Stimulated activated CD4-positive, alpha-beta T cell treated with anti-CD3 and anti-CD28 coated beads, Interleukin-2, amount 100 ng/mL, for 24 hours (primary cell): Measurements from ENCODE around the gene AGAP1.
A peak's percentile ranks its signal among the peaks of the same experiment; 100 is the strongest.

Experiments
- DNase-seq, 2 donors: peaks; one replicate each; pipeline ENCODE4 v3.0.0-alpha.2; 2020

Gene AGAP1

DNA sequence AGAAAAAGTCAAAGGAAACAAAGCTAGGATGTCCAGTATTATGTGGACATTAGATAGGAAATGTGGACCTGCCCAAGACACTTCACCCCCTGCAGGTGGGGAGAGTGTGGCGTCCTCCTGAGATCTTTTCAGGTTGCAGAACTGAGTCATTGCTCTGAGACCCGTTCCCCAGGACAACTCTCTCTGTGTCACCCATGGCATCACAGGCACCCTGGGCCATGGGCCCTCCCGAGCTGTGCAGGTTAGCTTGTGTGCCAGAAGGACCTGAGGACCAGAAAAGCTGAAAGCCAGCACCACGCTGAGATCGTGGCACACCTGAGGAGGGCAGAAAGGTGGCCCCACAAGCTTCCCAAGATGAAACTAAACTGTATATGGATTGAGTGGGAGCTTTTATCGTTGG lies 229.5 kb downstream of the AGAP1 start:
- no peak for DNase-seq

DNA sequence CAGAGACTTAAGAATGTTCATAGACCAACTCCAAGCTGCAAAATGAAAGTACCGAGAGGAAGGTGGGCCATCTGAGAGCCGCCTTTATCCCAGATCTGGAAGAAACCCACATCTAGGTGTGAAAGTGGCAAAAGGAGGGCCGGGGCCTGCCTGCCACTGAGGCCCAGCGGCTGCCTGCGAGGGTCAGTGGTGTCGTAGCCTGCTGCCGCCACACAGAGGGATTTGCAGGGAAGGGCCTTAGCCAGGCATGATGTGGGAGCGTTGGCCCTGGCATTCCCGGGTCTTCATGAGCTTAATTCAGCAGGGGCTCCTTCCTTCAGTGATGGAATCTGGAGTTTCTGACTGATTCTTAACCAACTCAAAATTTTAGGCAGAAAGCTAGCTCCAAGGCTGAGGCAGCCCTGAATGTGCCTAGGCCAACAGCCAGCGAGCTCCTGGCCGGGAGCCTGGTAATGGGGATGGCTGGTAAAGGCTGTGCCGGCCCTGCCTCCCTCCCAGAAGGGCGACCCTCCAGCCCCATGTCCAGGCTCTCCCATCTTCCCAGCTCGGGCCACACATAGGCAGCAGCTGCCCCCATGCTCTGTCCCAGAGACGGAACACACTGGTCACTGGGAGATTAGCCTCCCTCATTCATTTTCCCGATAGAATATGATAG lies 230.1 kb downstream of the AGAP1 start:
- DNase-seq = no peak

DNA sequence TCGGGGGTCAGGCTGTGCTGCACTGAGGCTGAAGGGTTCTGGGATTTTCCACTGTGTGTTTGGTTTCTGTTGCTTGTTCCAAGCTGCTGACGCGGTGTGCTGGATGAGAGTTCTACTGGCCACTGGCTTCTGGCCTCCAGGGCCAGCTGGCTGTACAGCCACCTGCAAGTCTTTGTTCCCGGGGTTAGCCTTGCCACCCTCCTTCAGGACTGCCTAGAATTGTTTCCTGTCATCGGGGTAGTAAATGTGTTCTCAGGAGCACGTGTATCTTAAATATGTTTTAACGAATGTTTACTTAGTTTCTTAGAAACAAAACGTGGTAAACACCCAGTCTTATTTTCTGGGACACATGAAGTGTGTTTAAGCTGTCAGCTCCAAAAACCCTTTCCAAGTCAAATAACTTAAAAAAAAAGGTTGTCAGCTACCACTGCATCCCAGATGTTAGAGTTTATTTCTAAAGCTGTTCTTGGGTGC lies 231.2 kb downstream of the AGAP1 start:
- DNase-seq = no peak

DNA sequence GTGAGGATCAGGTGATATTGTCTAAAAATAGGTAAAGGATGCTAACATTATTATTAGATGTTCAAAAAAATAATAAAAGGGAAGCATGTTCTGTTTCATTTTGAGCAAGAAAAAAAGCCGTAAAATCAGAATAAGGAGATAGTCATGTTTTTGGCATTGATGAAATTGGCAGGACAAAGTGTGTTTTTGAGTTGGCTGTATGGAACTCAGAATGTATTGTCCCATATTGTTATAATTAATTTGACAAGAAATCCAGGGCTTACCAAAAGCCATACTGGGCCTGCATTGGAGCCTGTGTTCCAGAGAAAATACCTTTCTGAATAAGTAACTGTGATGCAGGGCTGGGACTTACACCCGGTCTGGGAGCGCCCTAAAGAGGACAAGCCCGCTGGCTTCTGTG lies 232.0 kb downstream of the AGAP1 start:
- DNase-seq = no peak

DNA sequence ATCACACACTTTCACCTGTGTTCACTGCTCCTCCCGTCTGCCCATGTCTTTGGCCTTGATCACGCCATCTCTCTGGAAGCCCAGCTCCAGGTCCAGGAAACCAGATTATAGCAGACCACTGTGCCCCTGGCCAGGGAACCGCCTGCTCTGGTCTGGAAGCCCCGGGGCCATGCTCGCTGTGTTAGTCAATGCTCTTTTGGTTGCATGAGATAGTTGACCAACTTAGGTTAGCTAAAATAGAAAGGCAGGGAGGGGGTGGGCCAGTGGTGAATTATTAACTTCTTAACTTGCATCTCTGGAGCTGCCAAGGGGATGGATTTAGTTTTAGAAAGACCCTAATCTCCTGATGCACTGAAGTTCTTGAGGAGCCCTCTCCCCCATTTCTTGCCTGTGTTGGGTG lies 232.7 kb downstream of the AGAP1 start:
- DNase-seq = no peak

DNA sequence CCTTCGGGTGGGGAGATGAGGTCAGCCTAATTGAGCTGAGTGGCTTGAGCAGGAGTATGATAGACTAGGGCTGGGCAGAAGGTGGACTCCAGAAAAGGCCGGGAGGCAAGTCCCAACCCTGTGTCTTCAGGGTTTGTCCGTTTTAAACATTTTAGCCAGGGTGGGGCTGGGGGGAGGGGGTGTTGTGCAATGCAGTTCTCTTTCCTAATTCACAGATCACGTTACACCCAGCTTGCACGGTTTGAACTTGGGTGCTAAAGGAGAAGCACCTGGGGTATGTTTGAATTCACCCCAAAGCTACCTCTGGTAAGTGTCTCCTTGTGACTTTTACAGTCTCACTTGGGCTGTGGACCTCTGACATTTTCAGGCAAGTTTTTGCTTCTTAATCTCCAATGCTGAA lies 233.3 kb downstream of the AGAP1 start:
- no peak for DNase-seq

DNA sequence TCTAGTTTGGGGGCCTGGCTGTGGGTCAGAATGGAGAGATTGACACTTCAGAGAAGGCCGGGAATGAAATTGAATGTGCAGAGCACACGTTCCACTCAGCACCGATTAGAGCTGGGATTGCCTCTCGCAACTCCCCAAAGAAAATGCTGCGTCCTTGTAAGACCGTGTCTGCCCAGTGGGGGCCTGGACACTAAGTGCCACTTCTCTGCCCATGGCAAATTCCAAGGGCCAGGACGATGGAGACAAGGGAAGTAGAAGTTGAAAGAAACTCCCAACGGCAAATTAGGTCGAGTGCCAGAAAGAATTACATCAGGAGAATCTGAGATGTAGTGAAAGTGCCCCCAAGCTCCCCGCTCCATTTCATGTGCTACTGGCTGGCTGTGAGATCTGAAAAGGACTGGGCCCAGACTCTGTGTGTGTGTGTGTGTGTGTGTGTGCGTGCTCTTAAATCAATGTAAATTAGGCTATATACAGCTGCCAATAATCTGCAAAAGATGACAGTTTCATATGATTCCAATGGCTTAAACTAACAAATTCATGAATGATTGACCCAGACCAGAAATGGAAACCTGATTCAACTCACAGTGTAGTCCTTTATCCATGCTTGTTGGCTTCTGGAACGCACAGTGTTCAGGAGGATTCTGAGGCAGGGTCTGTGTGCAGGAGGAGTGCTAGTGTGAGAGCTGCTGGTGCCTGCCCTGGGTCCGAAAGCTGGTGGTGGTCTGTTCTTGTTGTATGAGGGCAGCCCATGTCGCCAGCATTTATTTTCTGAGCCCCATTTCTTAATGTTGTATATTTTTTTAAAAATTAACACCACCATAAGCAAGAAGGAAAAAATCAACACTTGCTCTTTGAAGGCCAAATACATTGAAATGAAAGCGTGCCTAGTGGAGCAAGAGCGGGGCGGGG lies 234.3 kb downstream of the AGAP1 start:
- DNase-seq = no peak

DNA sequence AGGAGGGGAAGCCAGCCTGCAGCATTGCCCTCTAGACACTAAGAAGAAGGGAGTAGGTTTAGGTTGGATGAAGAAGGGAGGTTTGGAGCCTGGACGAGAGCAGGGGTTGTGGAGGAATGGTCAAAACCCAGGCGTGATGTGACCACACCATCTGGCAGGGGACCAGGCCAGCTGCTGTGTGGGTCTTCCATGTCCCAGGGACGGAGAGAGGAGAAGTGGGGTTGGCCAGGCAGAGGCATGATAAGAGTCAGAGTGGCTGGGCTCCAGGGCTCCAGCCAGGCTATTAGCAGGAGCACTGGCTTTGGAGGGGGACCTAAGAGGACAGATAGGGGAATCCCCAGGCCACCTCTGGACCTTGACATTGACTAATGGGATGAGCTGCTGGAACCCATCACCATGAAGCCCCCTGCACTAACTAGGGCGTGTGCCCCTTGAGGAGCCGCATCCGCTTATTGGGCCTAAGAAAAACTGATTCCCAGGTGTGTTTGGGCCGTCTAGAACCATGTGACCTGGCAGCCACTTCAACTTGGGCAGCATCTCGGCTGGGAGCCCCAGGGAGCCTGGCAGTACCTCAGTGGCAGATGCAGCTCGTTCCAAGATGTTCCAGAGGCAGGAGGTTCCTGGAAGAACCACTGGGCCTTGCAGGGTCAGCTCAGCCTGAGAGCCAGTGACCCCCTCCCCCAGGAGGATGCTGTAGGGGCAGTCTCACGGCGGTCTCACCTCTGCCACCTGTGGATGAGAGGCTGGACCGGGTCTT lies 235.1 kb downstream of the AGAP1 start:
- no peak for DNase-seq

DNA sequence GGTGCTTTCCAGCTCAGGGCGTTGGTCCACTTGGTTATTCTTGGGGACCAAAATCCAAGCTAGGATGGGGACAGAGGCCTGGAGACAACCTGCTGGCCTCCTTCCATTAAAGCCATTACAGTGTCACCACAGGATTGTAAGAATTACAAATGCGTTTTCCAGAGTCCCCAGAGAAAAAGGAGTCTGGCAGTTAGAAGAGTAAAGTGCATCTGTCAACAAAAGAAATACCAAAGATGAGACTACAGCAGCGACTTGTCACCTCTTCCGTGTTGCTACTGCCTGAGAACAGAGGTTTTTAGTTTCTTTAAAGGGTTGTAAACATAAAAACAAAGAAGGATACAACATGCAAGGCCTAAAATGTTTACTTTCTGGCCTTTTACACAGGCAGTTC lies 235.7 kb downstream of the AGAP1 start:
- no peak for DNase-seq

DNA sequence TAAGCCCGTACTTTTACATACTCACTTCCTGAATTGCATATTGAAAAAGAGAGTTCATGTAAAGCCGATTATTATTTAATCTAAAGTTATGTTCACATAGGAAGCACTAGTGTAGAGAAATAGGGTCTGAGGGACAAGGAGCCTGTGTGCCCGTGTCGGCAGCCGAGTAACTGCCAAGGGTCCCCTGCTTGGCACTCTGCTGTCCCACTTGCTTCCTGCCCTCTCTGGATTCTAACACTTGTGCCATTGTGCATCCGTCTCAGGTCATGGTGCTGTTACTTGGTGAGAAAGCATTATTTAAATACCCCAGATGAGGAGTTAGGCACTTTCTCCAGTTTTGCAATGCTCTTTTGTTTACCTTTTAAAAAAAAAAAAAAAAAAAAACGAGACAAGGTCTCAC lies 236.3 kb downstream of the AGAP1 start:
- DNase-seq = no peak

DNA sequence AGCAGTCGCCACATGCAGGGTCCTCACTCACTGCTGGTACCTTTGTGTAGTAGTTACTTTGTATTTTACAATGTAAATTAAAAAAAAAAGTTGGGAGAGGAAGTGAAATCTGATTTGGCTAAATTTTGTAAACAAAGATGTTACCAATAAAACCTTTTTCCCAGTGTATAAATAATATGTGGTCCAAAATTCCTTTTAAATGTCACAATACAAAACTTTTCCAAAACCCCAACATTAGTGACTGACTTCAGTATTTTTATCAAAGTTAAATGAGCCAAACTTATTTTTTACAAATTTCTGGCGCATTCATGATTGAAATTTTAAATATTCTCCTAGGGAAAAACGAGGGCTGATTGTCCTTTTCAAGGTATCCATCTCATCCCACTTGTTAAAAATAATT lies 239.9 kb downstream of the AGAP1 start:
- DNase-seq = no peak

DNA sequence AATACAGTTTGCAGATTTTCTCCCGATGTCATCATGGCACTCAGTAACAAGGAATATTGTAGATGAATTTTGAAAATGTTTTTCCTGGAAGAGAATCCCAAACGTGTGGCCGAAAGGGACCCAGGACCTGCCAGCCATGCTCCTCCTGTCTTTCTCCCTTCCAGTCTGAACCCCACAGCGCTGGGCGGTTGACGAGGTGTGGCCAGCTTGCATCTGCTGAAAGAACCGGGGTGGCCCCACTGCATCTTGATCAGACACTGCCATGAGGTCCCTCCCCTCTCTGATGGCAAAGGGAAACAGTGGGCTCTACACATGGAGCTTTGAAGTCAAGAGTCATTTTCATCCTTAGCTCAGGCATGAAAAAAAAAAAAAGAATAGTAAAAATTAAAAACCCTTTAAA lies 240.3 kb downstream of the AGAP1 start:
- no peak for DNase-seq

DNA sequence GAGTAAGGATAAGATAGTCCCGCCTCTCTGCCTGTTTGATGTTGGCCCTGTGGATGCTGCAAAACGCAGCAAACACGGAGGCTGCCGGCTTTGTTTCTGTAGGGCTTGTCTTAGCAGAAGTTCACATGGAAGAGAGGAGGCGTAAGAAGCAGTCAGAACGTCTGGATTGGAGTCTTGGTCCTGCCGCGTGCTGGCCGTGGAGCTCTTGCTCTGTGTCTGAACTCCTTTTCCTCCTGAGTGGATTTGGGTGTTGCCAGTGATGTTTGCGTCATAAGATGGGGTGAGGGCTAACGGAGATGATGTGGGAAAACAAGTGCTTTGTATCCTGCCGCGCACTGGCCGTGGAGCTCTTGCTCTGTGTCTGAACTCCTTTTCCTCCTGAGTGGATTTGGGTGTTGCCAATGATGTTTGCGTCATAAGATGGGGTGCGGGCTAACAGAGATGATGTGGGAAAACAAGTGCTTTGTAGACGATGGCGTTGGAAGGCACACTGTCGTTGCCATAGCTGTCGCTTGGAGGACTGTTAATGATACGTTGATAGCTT lies 240.9 kb downstream of the AGAP1 start:
- DNase-seq = no peak

DNA sequence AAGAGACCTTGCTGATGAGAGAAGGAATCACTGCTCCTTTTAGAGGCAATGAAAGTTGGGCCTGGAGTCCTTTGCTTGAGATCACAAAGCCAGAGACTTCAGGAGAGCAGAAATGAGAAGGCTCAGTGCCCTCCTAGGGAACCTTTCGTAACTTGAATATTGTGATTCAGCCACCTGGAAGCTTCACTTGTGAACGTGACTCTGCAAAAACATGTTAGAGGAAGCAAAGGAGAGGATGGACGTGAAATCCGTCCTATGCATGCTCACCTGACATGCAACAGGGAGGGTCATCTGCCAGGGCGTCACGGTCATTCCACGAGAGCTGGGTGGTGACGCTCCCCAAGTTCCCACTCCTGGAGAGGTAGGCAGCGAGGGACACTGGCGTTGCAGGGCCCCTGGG lies 243.6 kb downstream of the AGAP1 start:
- no peak for DNase-seq

DNA sequence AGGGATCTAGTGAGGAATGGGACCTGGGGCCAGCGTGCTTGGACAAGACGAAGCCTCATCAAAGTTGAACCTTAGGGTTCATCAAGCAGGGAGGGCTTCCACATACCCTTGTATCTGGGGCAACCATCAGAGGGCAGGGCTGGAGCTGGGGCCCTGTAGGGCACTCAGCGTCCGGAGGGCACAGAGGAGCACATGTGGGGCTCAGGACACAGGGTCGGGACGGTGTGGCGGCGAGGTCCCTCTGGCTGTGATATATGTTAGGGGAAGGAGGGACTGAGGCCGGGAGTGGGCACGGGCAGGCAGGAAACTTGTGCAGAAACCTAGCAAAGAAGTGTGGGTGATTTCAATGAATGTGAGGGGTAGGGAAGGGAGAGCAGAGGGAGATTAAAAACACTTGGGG lies 244.0 kb downstream of the AGAP1 start:
- no peak for DNase-seq

DNA sequence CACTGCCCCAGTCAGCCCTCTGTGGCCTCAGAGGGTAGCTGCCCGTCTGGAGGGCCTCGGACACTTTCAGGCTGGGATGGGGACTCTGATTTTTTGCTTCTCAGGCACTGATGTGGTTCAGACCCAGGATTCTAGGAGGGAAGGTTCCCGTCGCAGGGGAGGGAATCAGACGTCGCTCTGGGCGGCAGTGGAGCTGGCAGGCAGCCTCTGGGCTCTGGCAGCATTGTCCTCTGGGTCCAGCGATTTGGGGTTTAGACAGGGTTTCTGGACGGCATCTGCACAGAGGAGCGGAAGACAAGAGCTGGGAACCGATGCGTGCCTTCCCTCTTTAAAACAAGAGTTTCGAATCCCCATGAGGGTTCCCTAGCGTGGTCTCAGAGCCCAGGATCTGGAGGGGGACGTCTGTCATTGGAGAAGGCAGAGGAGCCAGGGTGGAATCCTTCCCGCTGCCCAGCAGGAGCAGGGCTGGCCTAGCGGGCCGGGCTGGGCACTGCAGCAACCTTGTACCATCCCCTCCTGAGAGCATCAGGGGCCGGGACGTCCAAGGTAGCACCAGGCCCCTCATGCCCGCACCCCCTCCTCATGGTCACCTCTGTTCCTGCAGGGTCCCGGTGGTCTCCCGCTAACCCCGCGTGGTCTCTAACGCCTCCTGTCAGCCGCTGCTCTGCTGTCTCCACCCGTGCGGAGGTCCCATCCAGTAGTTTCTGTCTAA lies 246.0 kb downstream of the AGAP1 start:
- no peak for DNase-seq

DNA sequence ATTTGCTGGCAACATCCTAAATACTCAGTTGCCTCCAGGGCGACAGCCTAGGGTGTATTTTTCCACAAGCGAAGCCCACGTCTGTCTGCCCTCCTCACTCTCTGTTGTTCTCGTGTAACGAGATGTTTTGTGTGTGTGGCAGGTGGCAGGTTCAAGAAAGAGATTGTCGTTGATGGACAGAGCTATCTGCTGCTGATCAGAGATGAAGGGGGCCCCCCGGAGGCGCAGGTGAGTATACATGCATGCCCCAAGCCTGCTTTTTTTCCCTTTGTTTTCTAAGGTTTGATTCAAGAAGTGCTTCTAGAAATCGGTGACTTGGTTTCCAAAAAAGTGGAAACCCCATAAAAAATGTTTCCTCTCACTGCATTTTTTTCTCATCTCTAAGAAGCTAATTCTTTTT lies 247.0 kb downstream of the AGAP1 start:
- DNase-seq = no peak

DNA sequence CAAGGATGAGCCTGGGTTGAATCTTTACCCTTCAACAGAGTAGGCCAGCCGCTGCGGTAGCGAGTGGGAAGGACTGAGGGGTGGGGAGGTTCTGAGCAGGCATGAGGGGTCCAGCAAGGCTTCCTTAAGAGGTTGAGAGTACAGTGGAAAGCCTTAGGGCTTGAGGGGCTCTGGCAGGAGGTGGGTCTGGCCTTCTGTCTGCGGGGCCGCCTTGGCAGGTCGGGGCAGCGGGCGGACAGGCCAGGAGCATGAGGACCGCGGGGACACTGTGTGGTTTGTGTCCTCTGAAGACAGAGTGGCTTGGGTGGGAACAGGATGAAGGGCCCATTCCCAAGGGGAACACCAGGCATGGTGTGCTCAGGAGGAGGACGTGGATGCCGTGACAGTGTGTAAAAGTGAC lies 250.3 kb downstream of the AGAP1 start:
- DNase-seq = no peak

DNA sequence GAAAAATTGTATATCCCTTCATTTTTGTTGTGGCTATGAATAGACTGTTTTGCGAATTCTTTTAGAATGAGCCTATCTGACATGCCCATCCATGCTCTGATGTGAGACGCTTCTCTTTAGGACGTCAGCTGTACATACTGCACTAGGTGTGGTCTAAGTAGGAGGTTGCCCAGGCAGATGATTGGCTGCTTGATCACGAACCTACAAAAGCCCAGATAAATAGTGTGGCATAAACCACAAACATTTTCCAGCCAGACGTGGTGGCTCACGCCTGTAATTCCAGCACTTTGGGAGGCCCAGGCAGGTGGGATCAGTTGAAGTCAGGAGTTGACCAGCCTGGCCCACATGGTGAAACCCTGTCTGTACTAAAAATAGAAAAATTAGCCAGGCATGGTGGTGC lies 251.8 kb downstream of the AGAP1 start:
- DNase-seq = no peak

DNA sequence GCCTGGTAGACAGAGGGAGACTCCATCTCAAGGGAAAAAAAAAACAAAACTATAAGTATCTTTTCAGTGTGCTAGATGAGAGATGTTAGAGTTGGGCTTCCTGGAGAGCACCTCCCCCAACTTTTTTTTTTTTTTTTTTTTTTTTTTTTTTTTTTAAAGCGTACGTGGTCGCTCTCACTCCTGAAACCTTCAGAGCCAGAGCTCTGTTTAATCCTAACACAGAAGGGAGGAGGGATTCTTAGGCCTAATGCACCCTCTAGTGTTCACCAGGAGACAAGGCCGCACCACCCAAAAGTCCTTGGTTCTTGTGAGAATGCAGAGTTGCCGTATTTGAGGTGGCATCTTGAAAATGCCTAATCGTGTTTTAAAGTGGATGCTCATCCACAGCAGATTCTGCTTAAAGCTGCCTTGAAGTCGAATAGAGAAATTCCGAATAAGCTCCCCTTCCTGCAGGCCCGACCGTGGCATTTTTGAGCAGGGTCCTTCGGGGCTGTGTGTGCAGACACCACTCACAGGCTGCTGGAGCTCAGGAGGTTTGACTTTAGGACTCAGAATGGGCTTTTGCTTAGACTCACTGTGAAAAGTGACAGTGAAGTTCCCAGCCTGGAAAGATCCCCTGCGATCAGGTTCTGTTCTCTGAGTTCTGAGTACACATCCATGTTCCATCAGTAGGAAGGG lies 252.6 kb downstream of the AGAP1 start:
- peak; percentile 38 to 52 for DNase-seq

DNA sequence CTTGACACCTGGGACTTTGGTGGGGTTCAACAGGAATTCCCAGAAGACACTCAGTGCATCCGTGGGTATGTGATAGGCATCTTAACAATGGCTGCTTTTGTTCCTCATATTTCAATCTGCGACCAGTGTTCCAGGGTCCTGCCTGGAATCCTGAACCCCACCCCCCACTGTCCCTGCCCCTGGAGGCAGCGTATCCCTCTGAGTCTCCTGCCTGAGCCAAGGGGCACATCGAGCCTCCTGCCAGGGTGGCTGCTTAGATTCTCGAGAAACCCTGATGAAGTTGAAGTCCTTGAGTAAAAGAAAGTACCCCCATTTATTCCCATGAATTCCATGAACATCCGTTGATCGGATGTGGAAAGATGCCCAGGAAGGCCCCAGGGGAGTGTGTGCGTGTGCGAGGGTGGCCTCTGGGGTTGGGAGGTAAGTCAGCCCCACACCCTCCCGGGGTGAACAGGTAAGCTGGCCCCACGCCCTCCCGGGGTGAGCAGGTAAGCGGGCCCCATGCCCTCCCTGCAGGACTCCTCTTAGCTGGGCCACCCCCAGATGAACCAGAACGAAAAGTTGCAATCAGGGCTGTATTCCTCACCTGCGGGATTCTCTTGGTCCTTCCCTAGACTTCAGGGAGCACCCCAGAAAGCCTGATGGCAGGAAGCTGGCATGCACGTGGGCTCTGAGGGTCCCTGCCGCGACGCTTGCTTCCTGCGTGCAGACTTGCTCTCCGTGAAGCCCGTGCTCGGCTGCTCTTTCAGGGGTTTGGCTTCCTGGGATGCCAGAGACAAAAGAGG lies 253.3 kb downstream of the AGAP1 start:
- no peak for DNase-seq

DNA sequence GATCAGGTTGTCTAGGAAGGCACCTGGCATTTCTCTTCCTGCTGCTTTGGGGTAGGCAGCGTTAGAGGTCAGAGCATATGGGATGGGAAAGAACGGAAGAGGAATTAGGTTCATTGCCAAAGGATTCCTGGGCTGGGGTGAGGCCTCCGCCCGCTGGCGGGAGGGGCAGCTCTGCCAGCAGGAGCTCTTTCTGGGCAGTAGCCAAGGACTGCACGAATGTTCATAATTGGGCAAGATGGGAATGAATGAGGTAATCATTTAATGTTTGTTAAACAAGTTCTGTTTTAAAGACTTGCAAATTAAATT lies 253.9 kb downstream of the AGAP1 start:
- no peak for DNase-seq
